ENCODE data around the gene ATP5MC2.

ATP5MC2 gene

DNA sequence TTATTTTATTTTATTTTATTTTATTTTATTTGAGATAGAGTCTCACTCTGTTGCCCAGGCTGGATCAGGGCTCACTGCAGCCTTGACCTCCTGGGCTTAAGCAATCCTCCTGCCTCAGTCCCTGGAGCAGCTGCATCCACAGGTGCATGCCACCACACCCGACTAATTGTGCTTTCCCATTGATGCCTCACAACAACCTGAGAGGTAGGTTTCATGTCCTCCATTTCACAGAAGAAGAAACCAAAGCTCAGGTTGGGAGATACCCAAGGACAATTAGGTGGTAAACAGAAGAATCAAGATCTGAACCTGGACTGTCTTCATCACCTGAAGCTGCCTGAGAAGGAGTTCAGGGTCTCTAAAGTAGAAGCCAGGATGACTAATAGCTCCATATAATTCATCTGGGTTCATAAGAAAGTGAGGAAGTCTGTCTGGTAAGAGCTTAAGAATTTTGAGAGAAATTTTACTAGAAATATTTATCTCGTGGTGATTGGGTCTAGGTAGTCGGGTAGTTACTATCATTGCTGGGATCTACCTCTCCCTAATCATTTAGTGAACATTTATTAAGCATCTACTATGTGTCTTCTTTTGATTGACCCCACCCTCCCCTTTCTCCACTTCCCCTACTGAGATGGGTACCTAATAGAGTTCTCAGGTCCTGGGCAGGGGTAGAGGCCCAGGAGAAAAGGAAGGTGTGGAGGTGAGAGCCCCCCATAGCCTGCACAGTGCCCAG is 23.2 kb upstream of the ATP5MC2 start:
- DNase-seq (ENCODE audit: extremely low read depth, insufficient read length) = no peak
- Histone ChIP-seq H3K36me3 (ENCODE audit: control insufficient read depth, insufficient read depth, low read length) (no peaks in the 10 kb centered on the region), H3K4me3 (replicated peaks; ENCODE audit: low read depth, low read length) (no peak overlapping the region), H3K27me3 (replicated peaks; ENCODE audit: control insufficient read depth, insufficient read depth, low read length) (peaks cover 15% of the 10 kb centered on the region)
- TF ChIP-seq, protein P1, sequence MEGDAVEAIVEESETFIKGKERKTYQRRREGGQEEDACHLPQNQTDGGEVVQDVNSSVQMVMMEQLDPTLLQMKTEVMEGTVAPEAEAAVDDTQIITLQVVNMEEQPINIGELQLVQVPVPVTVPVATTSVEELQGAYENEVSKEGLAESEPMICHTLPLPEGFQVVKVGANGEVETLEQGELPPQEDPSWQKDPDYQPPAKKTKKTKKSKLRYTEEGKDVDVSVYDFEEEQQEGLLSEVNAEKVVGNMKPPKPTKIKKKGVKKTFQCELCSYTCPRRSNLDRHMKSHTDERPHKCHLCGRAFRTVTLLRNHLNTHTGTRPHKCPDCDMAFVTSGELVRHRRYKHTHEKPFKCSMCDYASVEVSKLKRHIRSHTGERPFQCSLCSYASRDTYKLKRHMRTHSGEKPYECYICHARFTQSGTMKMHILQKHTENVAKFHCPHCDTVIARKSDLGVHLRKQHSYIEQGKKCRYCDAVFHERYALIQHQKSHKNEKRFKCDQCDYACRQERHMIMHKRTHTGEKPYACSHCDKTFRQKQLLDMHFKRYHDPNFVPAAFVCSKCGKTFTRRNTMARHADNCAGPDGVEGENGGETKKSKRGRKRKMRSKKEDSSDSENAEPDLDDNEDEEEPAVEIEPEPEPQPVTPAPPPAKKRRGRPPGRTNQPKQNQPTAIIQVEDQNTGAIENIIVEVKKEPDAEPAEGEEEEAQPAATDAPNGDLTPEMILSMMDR (IDR thresholded peaks at IDR 0.05; ENCODE audit: insufficient read depth, low read length, poor library complexity, severe bottlenecking) = no peak

DNA sequence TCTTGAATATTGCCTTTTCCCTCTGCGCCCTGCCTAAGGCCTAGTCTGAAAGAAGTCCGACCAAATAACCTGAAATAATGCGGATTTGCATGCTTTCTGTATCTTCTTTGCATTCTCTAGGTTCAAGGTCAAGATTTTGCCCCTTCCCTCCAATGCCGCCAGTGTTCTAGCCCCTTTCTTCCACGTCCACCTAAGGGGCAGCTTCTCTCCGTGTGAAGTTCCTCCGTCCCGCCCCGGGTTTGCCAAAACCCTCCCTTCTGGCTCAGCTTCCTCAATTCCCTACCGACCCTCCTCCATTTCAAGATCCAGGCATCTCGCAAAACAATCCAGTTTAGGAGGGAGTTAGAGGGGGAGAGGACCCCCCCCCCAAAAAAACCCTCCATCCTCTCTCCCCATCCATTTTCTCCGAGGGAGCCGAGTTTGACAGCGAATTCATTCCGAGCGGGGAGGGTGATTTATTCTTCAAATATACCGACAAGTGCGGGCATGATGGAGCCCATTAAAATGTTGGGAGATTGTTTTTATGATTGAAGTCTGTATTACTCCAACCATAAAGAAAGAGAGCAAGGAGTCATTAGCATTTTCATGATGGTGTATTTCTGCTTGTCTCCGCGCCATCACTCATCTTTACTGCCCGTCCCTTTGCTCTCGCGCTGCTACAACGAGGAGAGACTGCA is 20.9 kb upstream of the ATP5MC2 start:
- TF ChIP-seq, protein P1 (IDR thresholded peaks at IDR 0.05; ENCODE audit: insufficient read depth, low read length, poor library complexity, severe bottlenecking) = no peak
- no peak for DNase-seq (ENCODE audit: extremely low read depth, insufficient read length)
- Histone ChIP-seq H3K4me3 (replicated peaks; ENCODE audit: low read depth, low read length) (no peak overlapping the region), H3K36me3 (ENCODE audit: control insufficient read depth, insufficient read depth, low read length) (no peaks in the 10 kb centered on the region), H3K27me3 (replicated peaks; ENCODE audit: control insufficient read depth, insufficient read depth, low read length) (peaks cover 13% of the 10 kb centered on the region)

DNA sequence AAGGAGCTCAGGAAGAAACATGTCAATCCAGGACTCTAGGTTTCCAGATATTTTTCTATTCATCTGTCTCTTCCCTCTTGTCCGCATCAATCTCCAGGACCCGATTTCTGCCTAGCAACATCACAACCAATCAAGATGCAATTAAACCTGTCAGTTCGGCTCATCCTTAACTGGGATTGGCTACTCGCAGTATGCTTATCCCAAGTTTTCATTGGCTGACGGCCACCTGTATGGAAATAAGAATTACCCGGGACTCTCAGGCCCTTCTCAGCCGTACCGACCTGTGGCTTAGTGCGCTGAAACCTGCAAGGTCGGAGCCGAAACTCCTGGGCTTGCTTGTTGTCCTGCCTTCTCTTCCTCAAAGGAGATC is 20.4 kb upstream of the ATP5MC2 start:
- H3K4me3 ChIP-seq (replicated peaks; ENCODE audit: low read depth, low read length) = no peak overlapping the region
- peaks cover 12% of the 10 kb centered on the region for H3K27me3 ChIP-seq (replicated peaks; ENCODE audit: control insufficient read depth, insufficient read depth, low read length)
- no peak for DNase-seq (ENCODE audit: extremely low read depth, insufficient read length)

DNA sequence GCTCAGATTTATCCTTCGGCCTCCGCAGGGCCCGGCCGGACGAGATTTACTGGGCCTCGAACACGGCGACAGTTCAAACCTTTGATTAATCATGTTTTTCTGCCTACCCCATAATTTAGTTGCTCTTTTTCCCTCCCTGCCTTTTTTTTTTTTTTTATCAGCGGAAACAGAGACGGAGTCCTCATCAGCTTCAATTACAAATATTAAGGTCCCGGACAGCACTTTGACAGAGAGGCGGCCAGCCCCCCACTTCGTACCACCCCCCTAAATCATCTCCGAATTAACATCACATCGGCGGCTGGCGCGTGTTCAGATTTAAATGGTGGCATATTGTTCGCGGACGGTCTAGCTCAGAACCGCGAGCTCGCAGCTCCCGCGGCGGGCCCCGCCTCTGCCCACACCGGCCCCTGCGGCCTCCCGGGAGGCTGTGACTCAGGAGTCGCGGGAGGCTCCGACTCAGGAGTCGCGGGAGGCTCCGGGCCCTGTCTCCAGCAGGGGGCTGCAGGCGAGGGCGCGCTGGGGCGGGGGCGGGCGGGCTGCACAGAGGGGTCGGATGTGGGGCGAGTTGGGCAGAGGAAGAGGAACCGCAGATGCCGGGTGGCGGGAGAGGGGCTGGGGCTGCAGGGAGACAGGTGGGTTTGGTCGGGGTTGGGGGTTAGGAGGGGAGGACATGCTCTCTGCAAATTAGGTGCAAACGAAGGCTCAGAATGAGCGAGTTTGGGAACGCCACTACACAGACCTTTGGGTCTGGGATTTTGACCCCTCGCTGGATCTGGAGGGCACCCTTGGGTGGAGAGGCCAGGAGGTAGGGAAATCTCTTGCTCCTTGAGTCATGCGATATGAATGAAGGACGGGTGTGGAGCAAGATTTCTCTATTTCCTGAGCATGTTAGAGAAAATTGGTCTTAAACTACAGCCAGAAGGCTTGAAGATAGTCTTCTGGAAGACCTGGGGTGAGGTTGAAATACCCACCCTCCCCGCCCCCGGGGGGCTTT is 19.6 kb upstream of the ATP5MC2 start:
- DNase-seq (ENCODE audit: extremely low read depth, insufficient read length) = no peak
- TF ChIP-seq, protein P1 (IDR thresholded peaks at IDR 0.05; ENCODE audit: insufficient read depth, low read length, poor library complexity, severe bottlenecking) = peak; percentile 15
- H3K27me3 ChIP-seq (replicated peaks; ENCODE audit: control insufficient read depth, insufficient read depth, low read length) = peaks cover 12% of the 10 kb centered on the region

More for the DNA sequence above, 20.4 kb upstream of the ATP5MC2 start:
- TF ChIP-seq, protein P1 (IDR thresholded peaks at IDR 0.05; ENCODE audit: insufficient read depth, low read length, poor library complexity, severe bottlenecking) = no peak
- H3K36me3 ChIP-seq (ENCODE audit: control insufficient read depth, insufficient read depth, low read length) = no peaks in the 10 kb centered on the region

DNA sequence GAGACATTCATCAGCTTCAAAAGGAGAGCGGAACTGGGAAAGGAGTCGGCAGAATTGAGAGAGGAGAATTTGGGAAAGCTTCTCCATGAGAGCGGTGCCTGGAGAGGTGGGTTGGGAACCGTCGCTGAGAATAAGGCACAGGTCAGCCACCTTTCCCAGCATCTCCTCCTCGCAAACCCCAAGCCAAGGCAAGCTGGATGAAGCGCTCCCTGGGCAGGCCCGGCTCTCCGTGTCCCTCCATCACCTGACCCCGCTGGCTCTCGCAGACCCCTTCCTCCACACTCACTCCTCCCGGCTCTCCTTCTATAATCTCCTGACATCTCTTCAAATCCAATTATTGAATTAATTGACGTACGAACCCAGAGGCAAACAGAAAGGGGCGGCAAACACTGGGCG is 18.9 kb upstream of the ATP5MC2 start:
- TF ChIP-seq, protein P1 (IDR thresholded peaks at IDR 0.05; ENCODE audit: insufficient read depth, low read length, poor library complexity, severe bottlenecking) = no peak

More for the DNA sequence above, 19.6 kb upstream of the ATP5MC2 start:
- H3K4me3 ChIP-seq (replicated peaks; ENCODE audit: low read depth, low read length) = no peak overlapping the region
- H3K36me3 ChIP-seq (ENCODE audit: control insufficient read depth, insufficient read depth, low read length) = no peaks in the 10 kb centered on the region

More for the DNA sequence above, 18.9 kb upstream of the ATP5MC2 start:
- no peak for DNase-seq (ENCODE audit: extremely low read depth, insufficient read length)
- Histone ChIP-seq H3K36me3 (ENCODE audit: control insufficient read depth, insufficient read depth, low read length) (no peaks in the 10 kb centered on the region), H3K27me3 (replicated peaks; ENCODE audit: control insufficient read depth, insufficient read depth, low read length) (peaks cover 12% of the 10 kb centered on the region), H3K4me3 (replicated peaks; ENCODE audit: low read depth, low read length) (no peak overlapping the region)

Data from GM06990 (cell line).